Spleen (tissue), 11 donors: Measurements from ENCODE around the gene PPFIA2. TPM values are rescaled to one million over a fixed set of nuclear protein-coding genes. Genes with fewer than 3 reads are reported as not detected.

Source experiments
- DNase-seq: peaks from one replicate; pipeline ENCODE4 v3.0.0-alpha.2; 2020
- H3K27ac ChIP-seq, 8 donors: fragments of 200-600 bp; sonication (generic) in 7 of 8; 1 replicate in 4 of 8; 2 replicates in 4 of 8; pipeline versions ENCODE4 v1.5.0 to v1.8.0; 2016 to 2021; ENCODE audit warnings: inconsistent platforms in 4 of 8, mild to moderate bottlenecking in 4 of 8, moderate library complexity in 1 of 8
- H3K27me3 ChIP-seq, 7 donors: fragments of 200-600 bp; sonication (generic) in 6 of 7; replicated peaks in 1 of 7; 1 replicate in 4 of 7; 2 replicates in 3 of 7; pipeline versions ENCODE4 v1.5.0 to v1.8.0; 2016 to 2021; ENCODE audit warnings: inconsistent platforms in 3 of 7, mild to moderate bottlenecking in 1 of 7
- H3K36me3 ChIP-seq, 6 donors: fragments of 200-600 bp; sonication (generic) in 5 of 6; 1 replicate in 4 of 6; 2 replicates in 2 of 6; pipeline versions ENCODE4 v1.5.0 to v1.8.0; 2016 to 2021; ENCODE audit warnings: inconsistent platforms in 2 of 6
- H3K4me1 ChIP-seq, 6 donors: fragments of 200-600 bp; sonication (generic) in 5 of 6; 1 replicate in 3 of 6; 2 replicates in 3 of 6; pipeline versions ENCODE4 v1.5.0 to v1.8.0; 2016 to 2021; ENCODE audit warnings: inconsistent platforms in 3 of 6
- H3K4me3 ChIP-seq, 8 donors: fragments of 200-600 bp; sonication (generic) in 7 of 8; 1 replicate in 4 of 8; 2 replicates in 4 of 8; pipeline versions ENCODE4 v1.5.0 to v1.8.0; 2016 to 2021; ENCODE audit warnings: inconsistent platforms in 4 of 8, mild to moderate bottlenecking in 4 of 8, moderate library complexity in 2 of 8
- H3K9me3 ChIP-seq, 8 donors: fragments of 200-600 bp; sonication (generic) in 7 of 8; 1 replicate in 4 of 8; 2 replicates in 4 of 8; pipeline versions ENCODE4 v1.5.0 to v1.8.0; 2016 to 2021; ENCODE audit warnings: inconsistent platforms in 4 of 8
- POLR2A ChIP-seq, 3 donors: fragments of 450-650 bp; IDR thresholded peaks; one replicate each; pipeline ENCODE4 v1.5.1; 2017; ENCODE audit warnings: antibody characterized with exemption in 3 of 3, mild to moderate bottlenecking in 1 of 3
- POLR2AphosphoS5 ChIP-seq, 3 donors: sonication (generic); formaldehyde crosslinking; IDR thresholded peaks; one replicate each; pipeline ENCODE4 v1.5.1; 2017; ENCODE audit warnings: antibody characterized with exemption in 3 of 3
- WGBS, 5 donors: extraction: QIAGEN DNeasy Blood & Tissue Kit in 3 of 5; methylation state at CpG; one replicate each; pipeline versions ENCODE4 v1.1.5 to v1.1.7; 2013 to 2018; 5-methylcytosine and 5-hydroxymethylcytosine counted together
- intact Hi-C: fragments of 100-400 bp; cut with DNase I; formaldehyde crosslinking; loops from one replicate; pipeline ENCODE4 v1.15.0; 2023; ENCODE audit warnings: low total_unique reads
- polyA plus RNA-seq, 3 donors: library from polyadenylated mRNA; stranded (reverse); fragments of 200-250 nt; gene quantifications; one replicate each; pipeline ENCODE4 v1.2.1, GENCODE V29; 2013
- total RNA-seq, 7 donors: library from RNA; depleted of rRNA in 3 of 7; stranded (reverse); fragments of >200 nt in 3 of 7; fragmentation: NEBNext Ultra II Directional in 4 of 7; extraction: Animal tissue kit (Norgen Biotek cat#: 25700) in 4 of 7; gene quantifications; one replicate each; pipeline versions ENCODE4 v1.1.0 to v1.2.1, GENCODE V29; 2016 to 2021
- TF ChIP-seq, protein P1 (sequence below), 11 experiments: fragments of 200-600 bp in 7 of 11; fragments of 450-650 bp in 4 of 11; sonication (generic) in 4 of 11; IDR thresholded peaks in 8 of 11; conservative IDR thresholded peaks in 3 of 11; 1 replicate in 7 of 11; 2 replicates in 4 of 11; pipeline versions ENCODE4 v1.4.0 to v1.8.0; 2016 to 2021; ENCODE audit warnings: antibody characterized with exemption in 11 of 11, inconsistent platforms in 4 of 11, mild to moderate bottlenecking in 1 of 11
- donor health status: healthy with polysubstance abuse.
- donor health status: DM: no; HTN: no; CAD: no; lungs with moderate emphysema.
- donor health status: DM: no; HTN: no; CAD: no.
- donor health status: Bipolar disorder and iron deficiency.
- donor health status: healthy.
- donor health status: DM: no; HTN: no; CAD: no.
- donor health status: DM: yes; HTN: yes; CAD: no.

Gene PPFIA2
- total and polyA plus RNA-seq, 10 donors = 0.04 to 1.1 (median 0.27) TPM; not detected in 2

GRCh38 chr12:81564237-81564636, 194.9 kb downstream of the PPFIA2 start:
- no peaks in the 10 kb centered on the region for H3K27me3 ChIP-seq

GRCh38 chr12:81558031-81558430, 201.1 kb downstream of the PPFIA2 start:
- Histone ChIP-seq H3K27ac (no peak overlapping the region), H3K4me3 (no peak overlapping the region), H3K36me3 (no peaks in the 10 kb centered on the region), H3K4me1 (no peaks in the 10 kb centered on the region), H3K9me3 (no peaks in the 10 kb centered on the region), H3K27me3 (no peaks in the 10 kb centered on the region)
- 77 to 93% (median 88%) methylated on average over 1 of the region's 1 CpG for WGBS, 5 donors
- intact Hi-C loops = no loop called here
- TF ChIP-seq POLR2A (IDR thresholded peaks at IDR 0.05) (no peak), POLR2AphosphoS5 (IDR thresholded peaks at IDR 0.05) (no peak)
- TF ChIP-seq, protein P1, sequence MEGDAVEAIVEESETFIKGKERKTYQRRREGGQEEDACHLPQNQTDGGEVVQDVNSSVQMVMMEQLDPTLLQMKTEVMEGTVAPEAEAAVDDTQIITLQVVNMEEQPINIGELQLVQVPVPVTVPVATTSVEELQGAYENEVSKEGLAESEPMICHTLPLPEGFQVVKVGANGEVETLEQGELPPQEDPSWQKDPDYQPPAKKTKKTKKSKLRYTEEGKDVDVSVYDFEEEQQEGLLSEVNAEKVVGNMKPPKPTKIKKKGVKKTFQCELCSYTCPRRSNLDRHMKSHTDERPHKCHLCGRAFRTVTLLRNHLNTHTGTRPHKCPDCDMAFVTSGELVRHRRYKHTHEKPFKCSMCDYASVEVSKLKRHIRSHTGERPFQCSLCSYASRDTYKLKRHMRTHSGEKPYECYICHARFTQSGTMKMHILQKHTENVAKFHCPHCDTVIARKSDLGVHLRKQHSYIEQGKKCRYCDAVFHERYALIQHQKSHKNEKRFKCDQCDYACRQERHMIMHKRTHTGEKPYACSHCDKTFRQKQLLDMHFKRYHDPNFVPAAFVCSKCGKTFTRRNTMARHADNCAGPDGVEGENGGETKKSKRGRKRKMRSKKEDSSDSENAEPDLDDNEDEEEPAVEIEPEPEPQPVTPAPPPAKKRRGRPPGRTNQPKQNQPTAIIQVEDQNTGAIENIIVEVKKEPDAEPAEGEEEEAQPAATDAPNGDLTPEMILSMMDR (IDR thresholded peaks at IDR 0.05 in 8 of 11, conservative IDR thresholded peaks at IDR 0.05 in 3 of 11) = no peak
- DNase-seq = no peak

More at GRCh38 chr12:81564237-81564636, 194.9 kb downstream of the PPFIA2 start:
- H3K4me3 ChIP-seq = no peak overlapping the region
- H3K36me3 ChIP-seq = no peaks in the 10 kb centered on the region
- intact Hi-C loops = no loop called here
- H3K9me3 ChIP-seq = no peaks in the 10 kb centered on the region
- WGBS, 5 donors = 79 to 94% (median 93%) methylated on average over 2 of the region's 2 CpGs
- no peak for DNase-seq
- no peak overlapping the region for H3K27ac ChIP-seq
- no peaks in the 10 kb centered on the region for H3K4me1 ChIP-seq
- TF ChIP-seq POLR2A (IDR thresholded peaks at IDR 0.05) (no peak), POLR2AphosphoS5 (IDR thresholded peaks at IDR 0.05) (no peak)
- TF ChIP-seq, protein P1 (IDR thresholded peaks at IDR 0.05 in 8 of 11, conservative IDR thresholded peaks at IDR 0.05 in 3 of 11) = no peak

DNA sequence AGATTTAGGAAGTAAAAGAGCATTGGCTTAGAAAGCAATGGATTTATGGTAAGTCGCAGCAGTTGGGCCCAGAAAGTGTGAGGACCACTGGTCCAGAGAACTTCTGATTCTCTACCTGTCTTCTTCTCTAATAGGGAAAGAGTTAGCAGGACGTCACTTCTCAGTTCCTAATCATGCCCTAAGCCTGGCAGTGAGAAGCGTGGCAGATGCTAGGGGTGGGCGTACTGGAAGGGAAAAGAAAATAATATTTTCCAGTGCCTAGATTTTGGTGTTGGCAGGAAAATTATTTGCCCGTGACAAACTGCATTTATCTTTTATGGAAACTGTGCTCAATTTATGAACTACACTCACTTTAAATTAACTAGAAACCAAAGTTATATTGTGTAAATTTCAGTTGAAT, 212.3 kb downstream of the PPFIA2 start:
- H3K27me3 ChIP-seq = no peaks in the 10 kb centered on the region
- H3K4me1 ChIP-seq = no peaks in the 10 kb centered on the region
- no peak overlapping the region for H3K27ac ChIP-seq
- H3K36me3 ChIP-seq = no peaks in the 10 kb centered on the region
- TF ChIP-seq POLR2A (IDR thresholded peaks at IDR 0.05) = no peak
- H3K9me3 ChIP-seq = no peaks in the 10 kb centered on the region
- H3K4me3 ChIP-seq = no peak overlapping the region
- DNase-seq = no peak
- 81 to 86% (median 85%) methylated on average over 5 of the region's 5 CpGs for WGBS, 5 donors
- intact Hi-C loops = no loop called here

GRCh38 chr12:81543621-81544139, 215.5 kb downstream of the PPFIA2 start:
- Histone ChIP-seq H3K36me3 (no peaks in the 10 kb centered on the region), H3K27ac (no peak overlapping the region), H3K4me1 (no peaks in the 10 kb centered on the region), H3K27me3 (no peaks in the 10 kb centered on the region), H3K4me3 (no peak overlapping the region), H3K9me3 (no peaks in the 10 kb centered on the region)
- intact Hi-C loops = no loop called here
- WGBS, 5 donors = 65 to 80% (median 70%) methylated on average over 4 of the region's 4 CpGs
- TF ChIP-seq POLR2A (IDR thresholded peaks at IDR 0.05) (no peak), POLR2AphosphoS5 (IDR thresholded peaks at IDR 0.05) (no peak)
- TF ChIP-seq, protein P1 (IDR thresholded peaks at IDR 0.05 in 8 of 11, conservative IDR thresholded peaks at IDR 0.05 in 3 of 11) = no peak
- DNase-seq = no peak
